Activated CD8-positive, alpha-beta T cell treated with anti-CD3 and anti-CD28 coated beads for 36 hours (primary cell): ENCODE measurements around the gene ARFGEF3. TPM values are rescaled to one million over a fixed set of nuclear protein-coding genes. Genes with fewer than 3 reads are reported as not detected.

Experiments used
- ATAC-seq: fragments of 200-7000 bp; cut with Tn5 transposase; one replicate; pipeline ENCODE4 v1.10.0; 2021; ENCODE audit warnings: mild to moderate bottlenecking, moderate library complexity
- CTCF ChIA-PET: fragments of 350-600 bp; sonication (Branson Sonifier 250); formaldehyde crosslinking; loops from one replicate; lab custom pipeline; 2021; ENCODE audit warnings: antibody characterized with exemption; lab: Charles Lee
- POLR2A ChIA-PET: fragments of 350-600 bp; sonication (Branson Sonifier 250); formaldehyde crosslinking; loops from one replicate; lab custom pipeline; 2021; ENCODE audit warnings: antibody characterized with exemption; lab: Charles Lee
- DNase-seq: peaks from one replicate; pipeline ENCODE4 v3.0.0-alpha.2; 2020
- H3K27ac Mint-ChIP-seq: one replicate; pipeline ENCODE4 v1.8.0; 2021; ENCODE audit warnings: mild to moderate bottlenecking, mixed read lengths
- H3K27me3 Mint-ChIP-seq: one replicate; pipeline ENCODE4 v1.8.0; 2021; ENCODE audit warnings: mixed read lengths
- H3K36me3 Mint-ChIP-seq: one replicate; pipeline ENCODE4 v1.8.0; 2021; ENCODE audit warnings: low read depth, mixed read lengths
- H3K4me1 Mint-ChIP-seq: one replicate; pipeline ENCODE4 v1.8.0; 2021; ENCODE audit warnings: low read depth, mixed read lengths
- H3K4me3 Mint-ChIP-seq: one replicate; pipeline ENCODE4 v1.8.0; 2021; ENCODE audit warnings: mild to moderate bottlenecking, moderate library complexity, mixed read lengths
- H3K9me3 Mint-ChIP-seq: one replicate; pipeline ENCODE4 v1.8.0; 2021; ENCODE audit warnings: mixed read lengths
- intact Hi-C: fragments of 100-400 bp; cut with micrococcal nuclease; formaldehyde crosslinking; loops from one replicate; pipeline ENCODE4 v1.10.0; 2022
- total RNA-seq, 2 experiments: library from RNA; stranded (reverse); gene quantifications; one replicate each; pipeline ENCODE4 v1.2.3, GENCODE V29; 2021
- TF ChIP-seq, protein P1 (sequence below): fragments of 200-600 bp; IDR thresholded peaks from one replicate; pipeline ENCODE4 v1.8.0; 2022; ENCODE audit warnings: antibody characterized with exemption, mild to moderate bottlenecking

ARFGEF3 gene
- total RNA-seq, 2 experiments from 2014 or later, result 1.7 to 1.8 TPM

DNA sequence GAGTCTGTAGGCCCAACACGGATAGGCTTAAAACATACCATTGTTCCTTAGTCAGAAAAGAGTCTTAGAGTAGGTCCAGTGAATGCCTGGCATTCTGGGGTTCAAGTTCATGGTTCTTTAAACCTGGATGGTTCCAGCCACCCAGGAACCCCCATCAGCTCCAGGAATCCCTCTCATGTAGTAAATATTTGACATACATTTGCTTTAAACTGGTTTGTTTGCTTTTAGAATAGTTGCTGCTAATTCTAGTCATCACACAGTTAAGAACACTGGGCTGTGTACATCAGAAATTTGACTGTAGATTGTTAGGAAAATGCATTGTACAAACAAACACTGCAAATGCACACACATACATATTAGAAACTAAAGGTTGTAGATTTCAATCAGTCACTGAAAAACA is 87.1 kb downstream of the ARFGEF3 start:
- Mint-ChIP-seq H3K27ac (no peak overlapping the region), H3K27me3 (peaks cover 6% of the 10 kb centered on the region)
- POLR2A ChIA-PET, result no interaction called here

GRCh38 chr6:138250053-138250452 is 88.3 kb downstream of the ARFGEF3 start:
- DNase-seq (no peak), ATAC-seq (no peak)
- intact Hi-C loops, result no loop called here
- ChIA-PET POLR2A (no interaction called here), CTCF (no interaction called here)
- H3K27me3 Mint-ChIP-seq, result peaks cover 6% of the 10 kb centered on the region
- no peaks in the 10 kb centered on the region for H3K36me3 Mint-ChIP-seq
- no peak overlapping the region for H3K4me3 Mint-ChIP-seq
- TF ChIP-seq, protein P1, sequence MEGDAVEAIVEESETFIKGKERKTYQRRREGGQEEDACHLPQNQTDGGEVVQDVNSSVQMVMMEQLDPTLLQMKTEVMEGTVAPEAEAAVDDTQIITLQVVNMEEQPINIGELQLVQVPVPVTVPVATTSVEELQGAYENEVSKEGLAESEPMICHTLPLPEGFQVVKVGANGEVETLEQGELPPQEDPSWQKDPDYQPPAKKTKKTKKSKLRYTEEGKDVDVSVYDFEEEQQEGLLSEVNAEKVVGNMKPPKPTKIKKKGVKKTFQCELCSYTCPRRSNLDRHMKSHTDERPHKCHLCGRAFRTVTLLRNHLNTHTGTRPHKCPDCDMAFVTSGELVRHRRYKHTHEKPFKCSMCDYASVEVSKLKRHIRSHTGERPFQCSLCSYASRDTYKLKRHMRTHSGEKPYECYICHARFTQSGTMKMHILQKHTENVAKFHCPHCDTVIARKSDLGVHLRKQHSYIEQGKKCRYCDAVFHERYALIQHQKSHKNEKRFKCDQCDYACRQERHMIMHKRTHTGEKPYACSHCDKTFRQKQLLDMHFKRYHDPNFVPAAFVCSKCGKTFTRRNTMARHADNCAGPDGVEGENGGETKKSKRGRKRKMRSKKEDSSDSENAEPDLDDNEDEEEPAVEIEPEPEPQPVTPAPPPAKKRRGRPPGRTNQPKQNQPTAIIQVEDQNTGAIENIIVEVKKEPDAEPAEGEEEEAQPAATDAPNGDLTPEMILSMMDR, result no peak
- H3K27ac Mint-ChIP-seq, result no peak overlapping the region
- no peaks in the 10 kb centered on the region for H3K9me3 Mint-ChIP-seq
- H3K4me1 Mint-ChIP-seq, result no peaks in the 10 kb centered on the region

More for the DNA sequence above, 87.1 kb downstream of the ARFGEF3 start:
- H3K4me3 Mint-ChIP-seq, result no peak overlapping the region
- CTCF ChIA-PET, result no interaction called here
- H3K9me3 Mint-ChIP-seq, result no peaks in the 10 kb centered on the region
- H3K4me1 Mint-ChIP-seq, result no peaks in the 10 kb centered on the region
- H3K36me3 Mint-ChIP-seq, result no peaks in the 10 kb centered on the region
- TF ChIP-seq, protein P1, result no peak
- no peak for DNase-seq
- intact Hi-C loops, result no loop called here
- ATAC-seq, result no peak

- TF ChIP-seq, protein P1, result no peak
- H3K9me3 Mint-ChIP-seq, result no peaks in the 10 kb centered on the region
- ATAC-seq (no peak), DNase-seq (no peak)
- POLR2A ChIA-PET, result no interaction called here
- H3K4me3 Mint-ChIP-seq, result no peak overlapping the region
- no peaks in the 10 kb centered on the region for H3K36me3 Mint-ChIP-seq
- CTCF ChIA-PET, result no interaction called here
- H3K4me1 Mint-ChIP-seq, result no peaks in the 10 kb centered on the region
- H3K27ac Mint-ChIP-seq, result no peak overlapping the region
- intact Hi-C loops, result no loop called here
- H3K27me3 Mint-ChIP-seq, result peaks cover 6% of the 10 kb centered on the region
Measured at GRCh38 chr6:138250513-138251247, 88.9 kb downstream of the ARFGEF3 start.

DNA sequence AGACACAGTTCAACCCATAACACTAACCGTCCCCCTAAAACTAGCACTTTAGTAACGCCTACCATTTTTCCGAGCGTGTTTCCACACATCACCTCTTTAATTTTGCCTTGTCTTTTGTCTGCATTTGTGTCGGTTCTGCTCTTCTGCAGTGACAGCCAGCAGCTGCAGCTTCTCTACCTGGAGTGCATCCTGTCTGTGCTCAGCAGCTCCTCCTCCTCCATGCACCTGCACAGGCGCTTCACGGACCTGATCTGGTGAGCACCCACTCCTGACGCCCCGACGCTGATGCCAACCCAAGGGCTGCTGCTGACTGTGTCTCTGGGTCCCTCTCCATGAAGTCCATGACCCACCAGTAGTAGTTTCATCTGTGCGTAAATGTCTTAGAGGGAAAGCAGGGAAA is 92.0 kb downstream of the ARFGEF3 start:
- ChIA-PET POLR2A (no interaction called here), CTCF (no interaction called here)
- intact Hi-C loops, result no loop called here
- DNase-seq (no peak), ATAC-seq (no peak)
- Mint-ChIP-seq H3K27ac (no peak overlapping the region), H3K9me3 (no peaks in the 10 kb centered on the region), H3K4me1 (no peaks in the 10 kb centered on the region), H3K4me3 (no peak overlapping the region), H3K36me3 (no peaks in the 10 kb centered on the region), H3K27me3 (peaks cover 9% of the 10 kb centered on the region)
- TF ChIP-seq, protein P1, result no peak

DNA sequence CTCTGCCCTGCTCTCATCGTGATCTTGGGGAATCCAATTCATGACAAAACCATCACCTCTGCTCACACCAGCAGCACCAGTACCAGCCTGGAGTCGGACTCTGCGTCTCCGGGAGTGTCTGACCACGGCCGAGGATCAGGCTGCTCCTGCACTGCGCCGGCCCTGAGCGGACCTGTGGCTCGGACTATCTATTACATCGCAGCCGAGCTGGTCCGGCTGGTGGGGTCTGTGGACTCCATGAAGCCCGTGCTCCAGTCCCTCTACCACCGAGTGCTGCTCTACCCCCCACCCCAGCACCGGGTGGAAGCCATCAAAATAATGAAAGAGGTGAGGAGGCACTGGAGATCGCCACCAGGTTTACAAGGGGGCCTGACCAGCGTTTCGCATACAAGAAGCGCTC is 93.7 kb downstream of the ARFGEF3 start:
- no peak for DNase-seq
- Mint-ChIP-seq H3K4me1 (no peaks in the 10 kb centered on the region), H3K27ac (no peak overlapping the region), H3K4me3 (no peak overlapping the region), H3K36me3 (no peaks in the 10 kb centered on the region), H3K27me3 (peaks cover 14% of the 10 kb centered on the region), H3K9me3 (no peaks in the 10 kb centered on the region)
- no peak for ATAC-seq
- intact Hi-C loops, result no loop called here
- POLR2A ChIA-PET, result no interaction called here
- CTCF ChIA-PET, result no interaction called here
- TF ChIP-seq, protein P1, result no peak
